ENCODE results near the gene ADAMTS1.

DNA sequence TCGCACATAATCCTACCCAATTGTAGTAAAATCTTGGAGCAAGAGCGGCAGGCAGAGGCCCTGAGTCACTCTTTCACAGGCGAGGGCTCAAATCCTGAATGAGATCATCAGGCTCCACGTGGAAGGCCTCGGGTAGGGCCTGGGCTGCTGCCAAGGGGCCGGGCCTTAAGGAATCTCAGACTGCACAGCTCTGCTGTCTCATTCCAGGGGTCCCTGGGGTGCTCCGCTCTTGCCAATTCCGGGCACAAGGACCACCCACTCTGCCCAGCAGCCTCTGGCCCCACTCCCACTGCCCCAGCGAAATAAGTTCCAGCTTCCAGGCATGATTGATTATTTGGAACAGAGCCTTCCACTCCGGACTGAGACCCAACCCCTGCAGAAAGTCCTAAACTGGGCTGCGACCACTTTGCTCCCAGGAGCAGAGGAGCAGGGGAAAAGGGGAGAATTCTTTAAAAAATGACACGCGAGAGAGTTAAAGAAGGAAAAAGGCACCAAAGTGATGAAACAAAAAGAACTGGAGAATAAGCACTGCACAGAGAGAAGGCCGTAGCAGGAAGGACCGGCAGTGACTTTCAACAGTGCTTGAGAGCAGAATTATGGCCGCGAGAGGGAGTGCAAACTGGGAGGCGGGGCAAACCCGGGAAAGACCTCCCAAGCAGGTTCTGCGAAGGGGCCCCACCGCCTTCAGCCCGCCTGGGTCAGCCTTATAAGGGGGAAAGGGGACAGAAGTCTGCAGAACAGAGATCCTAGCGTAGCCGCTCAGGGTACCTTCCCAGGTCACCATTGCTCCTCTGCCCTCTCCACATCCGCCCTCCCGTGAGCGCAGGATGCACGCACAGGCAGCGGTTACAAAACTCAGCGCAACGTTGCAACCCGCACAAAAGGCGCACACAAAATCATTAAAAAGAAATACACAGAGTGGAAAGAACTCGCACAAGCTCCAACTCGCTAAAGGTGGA, 2.0 kb downstream of the ADAMTS1 start:
- TF ChIP-seq YY1 (IDR thresholded peaks at IDR 0.05; ENCODE audit: insufficient read depth, insufficient read length) (no peak), SUZ12 (IDR thresholded peaks at IDR 0.05; ENCODE audit: extremely low read depth, insufficient read depth, insufficient read length) (no peak)

Measured in NT2/D1 (cell line).